GM23338 (cell line): ENCODE data around the gene SLC7A6. TPM values are rescaled to one million over a fixed set of nuclear protein-coding genes. Genes with fewer than 3 reads are reported as not detected.

ENCODE experiments used
- ATAC-seq: fragments of 200-7000 bp; cut with Tn5 transposase; 3 replicates; pipeline ENCODE4 v1.9.1; 2020
- DNase-seq: peaks from one replicate; pipeline ENCODE4 v3.0.0-alpha.2; 2015; ENCODE audit warnings: low spot score
- H2AFZ ChIP-seq: fragments of 200-600 bp; sonication (generic); 2 replicates; pipeline ENCODE4 v1.8.0; 2016; ENCODE audit warnings: antibody characterized with exemption, mild to moderate bottlenecking, moderate library complexity
- H3F3A ChIP-seq: fragments of 200-600 bp; sonication (generic); replicated peaks from 2 replicates; pipeline ENCODE4 v1.8.0; 2017; ENCODE audit warnings: antibody characterized with exemption, mixed run types, low read depth
- H3K27ac ChIP-seq: fragments of 200-600 bp; sonication (generic); 2 replicates; pipeline ENCODE4 v1.6.1; 2016; ENCODE audit warnings: low read depth
- H3K27me3 ChIP-seq: fragments of 200-600 bp; sonication (generic); 2 replicates; pipeline ENCODE4 v1.8.0; 2016; ENCODE audit warnings: mild to moderate bottlenecking, mixed run types, moderate library complexity; ENCODE audit not compliant: insufficient read depth
- H3K36me3 ChIP-seq: fragments of 200-600 bp; sonication (generic); 2 replicates; pipeline ENCODE4 v1.8.0; 2016; ENCODE audit warnings: mild to moderate bottlenecking; ENCODE audit not compliant: insufficient read depth
- H3K4me1 ChIP-seq: fragments of 200-600 bp; sonication (generic); 2 replicates; pipeline ENCODE4 v1.8.0; 2016; ENCODE audit warnings: mild to moderate bottlenecking, moderate library complexity; ENCODE audit not compliant: insufficient read depth
- H3K4me2 ChIP-seq: fragments of 200-600 bp; sonication (generic); 2 replicates; pipeline ENCODE4 v1.7.1; 2017; ENCODE audit warnings: mixed run types
- H3K4me3 ChIP-seq: fragments of 200-600 bp; sonication (generic); 2 replicates; pipeline ENCODE4 v1.6.1; 2016; ENCODE audit warnings: mixed run types
- H3K79me2 ChIP-seq: fragments of 200-600 bp; sonication (generic); replicated peaks from 2 replicates; pipeline ENCODE4 v1.8.0; 2017; ENCODE audit warnings: mild to moderate bottlenecking; ENCODE audit not compliant: insufficient read depth
- H3K9me2 ChIP-seq: fragments of 200-600 bp; sonication (generic); 2 replicates; pipeline ENCODE4 v1.8.0; 2017; ENCODE audit not compliant: insufficient read depth
- H4K20me1 ChIP-seq: fragments of 200-600 bp; sonication (generic); replicated peaks from 2 replicates; pipeline ENCODE4 v1.8.0; 2017; ENCODE audit warnings: mild to moderate bottlenecking; ENCODE audit not compliant: insufficient read depth
- H3K27ac Mint-ChIP-seq: 2 replicates; pipeline ENCODE4 v1.8.0; 2020; ENCODE audit warnings: inconsistent platforms, mild to moderate bottlenecking, moderate library complexity, mixed read lengths
- H3K27me3 Mint-ChIP-seq: 3 replicates; pipeline ENCODE4 v1.8.0; 2022; ENCODE audit warnings: low read depth, mild to moderate bottlenecking, moderate library complexity, mixed read lengths, inconsistent platforms; ENCODE audit not compliant: insufficient read depth, poor library complexity
- H3K36me3 Mint-ChIP-seq: 3 replicates; pipeline ENCODE4 v1.8.0; 2021; ENCODE audit warnings: low read depth, mild to moderate bottlenecking, inconsistent platforms, moderate library complexity, mixed read lengths
- H3K4me1 Mint-ChIP-seq: 3 replicates; pipeline ENCODE4 v1.8.0; 2020; ENCODE audit warnings: mild to moderate bottlenecking, inconsistent platforms, mixed read lengths
- H3K4me3 Mint-ChIP-seq: 3 replicates; pipeline ENCODE4 v1.8.0; 2021; ENCODE audit warnings: moderate library complexity, mild to moderate bottlenecking, inconsistent platforms, mixed read lengths
- H3K9me3 Mint-ChIP-seq: 3 replicates; pipeline ENCODE4 v1.8.0; 2020; ENCODE audit warnings: moderate library complexity, mild to moderate bottlenecking, inconsistent platforms, mixed read lengths
- CREB1 ChIP-seq: fragments of 250-450 bp; sonication (Bioruptor Pico); IDR thresholded peaks from 2 replicates; pipeline ENCODE4 v1.5.0; 2020; ENCODE audit warnings: low read depth, mild to moderate bottlenecking, moderate library complexity
- ETS1 ChIP-seq: IDR thresholded peaks from 2 replicates; pipeline ENCODE4 v1.6.1; 2016; ENCODE audit warnings: antibody characterized with exemption
- EZH2phosphoT487 ChIP-seq: fragments of 200-600 bp; sonication (generic); IDR thresholded peaks from one replicate; pipeline ENCODE4 v1.8.1; 2018; ENCODE audit warnings: antibody characterized with exemption; ENCODE audit not compliant: unreplicated experiment
- JUNB ChIP-seq: IDR thresholded peaks from one replicate; pipeline ENCODE4 v1.6.1; 2016; ENCODE audit warnings: antibody characterized with exemption; ENCODE audit not compliant: unreplicated experiment
- NANOG ChIP-seq: IDR thresholded peaks from 2 replicates; pipeline ENCODE4 v1.6.1; 2016; ENCODE audit warnings: antibody characterized with exemption, borderline replicate concordance
- POLR2AphosphoS5 ChIP-seq: IDR thresholded peaks from 2 replicates; pipeline ENCODE4 v1.6.1; 2016; ENCODE audit warnings: antibody characterized with exemption, low read depth
- STAT1 ChIP-seq: IDR thresholded peaks from one replicate; pipeline ENCODE4 v1.6.1; 2016; ENCODE audit warnings: antibody characterized with exemption; ENCODE audit not compliant: unreplicated experiment
- ZNF114 ChIP-seq: fragments of 250-450 bp; sonication (Bioruptor Pico); IDR thresholded peaks from 2 replicates; pipeline ENCODE4 v1.5.0; 2020; ENCODE audit warnings: mild to moderate bottlenecking, moderate library complexity
- ZNF462 ChIP-seq: fragments of 250-450 bp; sonication (Bioruptor Pico); IDR thresholded peaks from 2 replicates; pipeline ENCODE4 v1.5.0; 2020; ENCODE audit warnings: mild to moderate bottlenecking, moderate library complexity
- polyA plus RNA-seq: library from polyadenylated mRNA; unstranded; fragments of >200 nt; fragmentation: Nextera tagmentation; extraction: Ambion mirVana; gene quantifications from 2 replicates; pipeline ENCODE4 v1.2.1, GENCODE V29; 2016
- total RNA-seq: library from RNA; depleted of rRNA; stranded (reverse); fragments of >200 nt; shearing (Covaris generic); gene quantifications from 2 replicates; pipeline ENCODE4 v1.2.3, GENCODE V29; 2014

The SLC7A6 gene
- total and polyA plus RNA-seq, 2 experiments from 2014 or later: 16.6 to 30.9 TPM

- TF ChIP-seq ZNF462 (CRISPR knock-in tag) (no peak), EZH2phosphoT487 (no peak), STAT1 (no peak), NANOG (no peak), ZNF114 (no peak), POLR2AphosphoS5 (no peak), JUNB (no peak), CREB1 (CRISPR knock-in tag) (no peak)
These were observed 64.6 kb downstream of the SLC7A6 start (continued) for GRCh38 chr16:68328860-68329390.

- no peaks in the 10 kb centered on the region for H3K27me3 ChIP-seq
- no peak overlapping the region for H3K27ac ChIP-seq
- DNase-seq: no peak
- H3K4me1 ChIP-seq: no peaks in the 10 kb centered on the region
- no peaks in the 10 kb centered on the region for H3K79me2 ChIP-seq
- H3K27me3 Mint-ChIP-seq: no peaks in the 10 kb centered on the region
- H3K36me3 Mint-ChIP-seq: peaks cover 31% of the 10 kb centered on the region
- H4K20me1 ChIP-seq: no peaks in the 10 kb centered on the region
- no peak overlapping the region for H3K4me2 ChIP-seq
- ATAC-seq: no peak
- H3K4me1 Mint-ChIP-seq: peaks cover 3% of the 10 kb centered on the region; the same call in 1 of the 3 replicates
- H3K27ac Mint-ChIP-seq: no peak overlapping the region
- H3K4me3 Mint-ChIP-seq: no peak overlapping the region
- no peak overlapping the region for H3K4me3 ChIP-seq
- peaks cover 13% of the 10 kb centered on the region; the same call in 1 of the 2 replicates for H3K36me3 ChIP-seq
- H3K9me2 ChIP-seq: no peaks in the 10 kb centered on the region
- H3K9me3 Mint-ChIP-seq: no peaks in the 10 kb centered on the region
- no peak overlapping the region for H2AFZ ChIP-seq
- no peaks in the 10 kb centered on the region for H3F3A ChIP-seq
- no peak for TF ChIP-seq ETS1
- TF ChIP-seq NANOG: no peak
- no peak for TF ChIP-seq CREB1 (CRISPR knock-in tag)
- TF ChIP-seq ZNF462 (CRISPR knock-in tag): no peak
These were observed 67.6 kb downstream of the SLC7A6 start for GRCh38 chr16:68331879-68332410.
